Hepatocyte (in vitro differentiated cells): ENCODE data around the gene PRTFDC1.

Source experiments
- CTCF ChIP-seq: fragments of 200-600 bp; sonication (generic); IDR thresholded peaks from 2 replicates; pipeline ENCODE4 v1.5.1; 2016; ENCODE audit warnings: antibody characterized with exemption, mild to moderate bottlenecking; ENCODE audit not compliant: poor library complexity
- EZH2 ChIP-seq: fragments of 200-600 bp; sonication (generic); IDR thresholded peaks from 2 replicates; pipeline ENCODE4 v1.6.1; 2016; ENCODE audit warnings: antibody characterized with exemption, mild to moderate bottlenecking, borderline replicate concordance
- EZH2phosphoT487 ChIP-seq: fragments of 200-600 bp; sonication (generic); IDR thresholded peaks from one replicate; pipeline ENCODE4 v1.6.1; 2018; ENCODE audit warnings: antibody characterized with exemption, mild to moderate bottlenecking, low read depth, moderate library complexity; ENCODE audit not compliant: unreplicated experiment, severe bottlenecking

- TF ChIP-seq CTCF (no peak), EZH2 (no peak), EZH2phosphoT487 (no peak)
Observed at GRCh38 chr10:24802378-24802777, 150.0 kb downstream of the PRTFDC1 start.
